Measurements from ENCODE around the gene FAM216A. TPM values are rescaled to one million over a fixed set of nuclear protein-coding genes. Genes with fewer than 3 reads are reported as not detected.

FAM216A gene
- polyA plus RNA-seq, 1 donor from 2014 or later = 77.4 TPM

DNA sequence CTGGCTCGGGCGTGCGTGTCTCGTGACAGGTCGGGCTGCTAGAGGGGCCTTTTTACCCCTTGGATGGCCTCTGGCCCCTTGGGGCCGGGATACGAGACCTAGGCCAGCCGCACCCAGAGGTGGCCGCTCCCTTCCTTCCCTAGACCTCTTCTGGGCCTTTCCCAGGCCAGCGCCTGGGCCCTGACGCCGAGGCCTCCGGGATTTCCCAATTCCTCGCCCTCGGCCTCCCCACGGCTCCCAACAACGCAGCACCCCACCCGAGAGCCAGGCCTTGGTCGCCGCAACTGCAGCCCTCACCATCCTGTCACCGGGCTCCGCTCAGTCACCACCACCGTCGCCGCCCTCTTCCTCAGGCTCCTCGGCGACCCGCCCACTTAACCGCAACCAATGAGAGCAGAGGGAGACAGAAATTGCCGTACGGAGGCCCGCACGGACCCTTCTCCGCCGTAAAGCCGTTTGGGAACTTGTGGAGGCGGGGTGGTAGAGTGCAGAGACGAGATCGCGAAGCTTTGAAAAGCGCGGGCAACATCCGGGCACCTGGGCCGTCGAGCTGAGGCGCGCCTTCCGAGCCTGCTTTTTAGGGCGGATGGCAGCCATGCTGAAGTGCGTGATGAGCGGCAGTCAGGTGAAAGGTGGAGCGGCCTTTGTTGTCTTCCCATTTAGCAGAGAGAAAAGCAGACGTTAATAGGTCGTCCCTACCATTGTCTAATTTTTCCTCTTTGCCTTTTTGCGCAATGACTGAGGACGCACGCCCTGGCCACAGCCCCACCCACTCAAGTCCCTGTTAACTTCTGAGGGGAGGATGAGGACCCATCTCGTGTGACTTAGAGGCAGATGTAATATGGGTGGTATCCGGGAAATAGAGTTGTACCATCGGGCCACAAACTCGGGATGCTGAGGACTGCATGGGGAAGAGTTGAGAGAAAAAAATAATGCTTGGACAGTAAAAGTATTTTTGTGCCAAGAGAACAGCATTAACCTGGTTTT is 33.4 kb downstream of the FAM216A start, which contains the start of the genes RAD9B and VPS29:
Gene RAD9B, plus strand, starts transcription at position 580 of the 987 bp plus-strand sequence. Its CDS starts 7 bp downstream, at position 587.
Gene VPS29, minus strand, starts transcription at position 360 of the 987 bp plus-strand sequence. Its CDS starts 60 bp downstream, at position 300.
- Histone ChIP-seq H3K27ac (ENCODE audit: low read length) (peak within 1 kb of the TSS; percentile 80), H3K4me2 (ENCODE audit: low read length) (peak within 1 kb of the TSS; percentile 69), H3K36me3 (ENCODE audit: insufficient read depth, low read length) (no peaks in the 10 kb centered on the region), H3K9ac (ENCODE audit: low read length) (peak within 1 kb of the TSS; percentile 90), H2AFZ (ENCODE audit: low read depth, low read length) (peak within 1 kb of the TSS; percentile 67), H3K79me2 (replicated peaks; ENCODE audit: insufficient read depth, low read length) (peaks cover 26% of the 10 kb centered on the region), H3K9me3 (ENCODE audit: low read length) (no peaks in the 10 kb centered on the region), H3K27me3 (ENCODE audit: insufficient read depth, low read depth, low read length) (no peaks in the 10 kb centered on the region), H3F3A (ENCODE audit: insufficient read depth, low read length, poor library complexity, severe bottlenecking) (peaks cover 4% of the 10 kb centered on the region), H3K9me2 (ENCODE audit: insufficient read depth, low read length) (no peaks in the 10 kb centered on the region), H4K20me1 (ENCODE audit: insufficient read depth) (no peaks in the 10 kb centered on the region), H3K4me3 (ENCODE audit: low read length) (peak within 1 kb of the TSS; percentile 88)
- peak; percentile 97 for TF ChIP-seq POLR2AphosphoS5 (IDR thresholded peaks at IDR 0.05)
- TF ChIP-seq, protein P1, sequence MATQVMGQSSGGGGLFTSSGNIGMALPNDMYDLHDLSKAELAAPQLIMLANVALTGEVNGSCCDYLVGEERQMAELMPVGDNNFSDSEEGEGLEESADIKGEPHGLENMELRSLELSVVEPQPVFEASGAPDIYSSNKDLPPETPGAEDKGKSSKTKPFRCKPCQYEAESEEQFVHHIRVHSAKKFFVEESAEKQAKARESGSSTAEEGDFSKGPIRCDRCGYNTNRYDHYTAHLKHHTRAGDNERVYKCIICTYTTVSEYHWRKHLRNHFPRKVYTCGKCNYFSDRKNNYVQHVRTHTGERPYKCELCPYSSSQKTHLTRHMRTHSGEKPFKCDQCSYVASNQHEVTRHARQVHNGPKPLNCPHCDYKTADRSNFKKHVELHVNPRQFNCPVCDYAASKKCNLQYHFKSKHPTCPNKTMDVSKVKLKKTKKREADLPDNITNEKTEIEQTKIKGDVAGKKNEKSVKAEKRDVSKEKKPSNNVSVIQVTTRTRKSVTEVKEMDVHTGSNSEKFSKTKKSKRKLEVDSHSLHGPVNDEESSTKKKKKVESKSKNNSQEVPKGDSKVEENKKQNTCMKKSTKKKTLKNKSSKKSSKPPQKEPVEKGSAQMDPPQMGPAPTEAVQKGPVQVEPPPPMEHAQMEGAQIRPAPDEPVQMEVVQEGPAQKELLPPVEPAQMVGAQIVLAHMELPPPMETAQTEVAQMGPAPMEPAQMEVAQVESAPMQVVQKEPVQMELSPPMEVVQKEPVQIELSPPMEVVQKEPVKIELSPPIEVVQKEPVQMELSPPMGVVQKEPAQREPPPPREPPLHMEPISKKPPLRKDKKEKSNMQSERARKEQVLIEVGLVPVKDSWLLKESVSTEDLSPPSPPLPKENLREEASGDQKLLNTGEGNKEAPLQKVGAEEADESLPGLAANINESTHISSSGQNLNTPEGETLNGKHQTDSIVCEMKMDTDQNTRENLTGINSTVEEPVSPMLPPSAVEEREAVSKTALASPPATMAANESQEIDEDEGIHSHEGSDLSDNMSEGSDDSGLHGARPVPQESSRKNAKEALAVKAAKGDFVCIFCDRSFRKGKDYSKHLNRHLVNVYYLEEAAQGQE (IDR thresholded peaks at IDR 0.05; ENCODE audit: borderline replicate concordance) = no peak
- TF ChIP-seq EP300 (conservative IDR thresholded peaks at IDR 0.05; ENCODE audit: poor library complexity, severe bottlenecking) = peak; percentile 40
- peak; percentile 96 for TF ChIP-seq MXI1 (conservative IDR thresholded peaks at IDR 0.05; ENCODE audit: poor library complexity, severe bottlenecking)
- TF ChIP-seq, protein P2, sequence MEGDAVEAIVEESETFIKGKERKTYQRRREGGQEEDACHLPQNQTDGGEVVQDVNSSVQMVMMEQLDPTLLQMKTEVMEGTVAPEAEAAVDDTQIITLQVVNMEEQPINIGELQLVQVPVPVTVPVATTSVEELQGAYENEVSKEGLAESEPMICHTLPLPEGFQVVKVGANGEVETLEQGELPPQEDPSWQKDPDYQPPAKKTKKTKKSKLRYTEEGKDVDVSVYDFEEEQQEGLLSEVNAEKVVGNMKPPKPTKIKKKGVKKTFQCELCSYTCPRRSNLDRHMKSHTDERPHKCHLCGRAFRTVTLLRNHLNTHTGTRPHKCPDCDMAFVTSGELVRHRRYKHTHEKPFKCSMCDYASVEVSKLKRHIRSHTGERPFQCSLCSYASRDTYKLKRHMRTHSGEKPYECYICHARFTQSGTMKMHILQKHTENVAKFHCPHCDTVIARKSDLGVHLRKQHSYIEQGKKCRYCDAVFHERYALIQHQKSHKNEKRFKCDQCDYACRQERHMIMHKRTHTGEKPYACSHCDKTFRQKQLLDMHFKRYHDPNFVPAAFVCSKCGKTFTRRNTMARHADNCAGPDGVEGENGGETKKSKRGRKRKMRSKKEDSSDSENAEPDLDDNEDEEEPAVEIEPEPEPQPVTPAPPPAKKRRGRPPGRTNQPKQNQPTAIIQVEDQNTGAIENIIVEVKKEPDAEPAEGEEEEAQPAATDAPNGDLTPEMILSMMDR (IDR thresholded peaks at IDR 0.05; ENCODE audit: poor library complexity, severe bottlenecking) = no peak
- TF ChIP-seq TAF1 (IDR thresholded peaks at IDR 0.05; ENCODE audit: low read depth) = no peak
- no peak for TF ChIP-seq EZH2 (IDR thresholded peaks at IDR 0.05; ENCODE audit: borderline replicate concordance, insufficient read depth, low read length, poor library complexity, severe bottlenecking)
- peak; percentile 11 for TF ChIP-seq RAD21 (conservative IDR thresholded peaks at IDR 0.05)
- TF ChIP-seq SMC3 (conservative IDR thresholded peaks at IDR 0.05; ENCODE audit: poor library complexity) = no peak

DNA sequence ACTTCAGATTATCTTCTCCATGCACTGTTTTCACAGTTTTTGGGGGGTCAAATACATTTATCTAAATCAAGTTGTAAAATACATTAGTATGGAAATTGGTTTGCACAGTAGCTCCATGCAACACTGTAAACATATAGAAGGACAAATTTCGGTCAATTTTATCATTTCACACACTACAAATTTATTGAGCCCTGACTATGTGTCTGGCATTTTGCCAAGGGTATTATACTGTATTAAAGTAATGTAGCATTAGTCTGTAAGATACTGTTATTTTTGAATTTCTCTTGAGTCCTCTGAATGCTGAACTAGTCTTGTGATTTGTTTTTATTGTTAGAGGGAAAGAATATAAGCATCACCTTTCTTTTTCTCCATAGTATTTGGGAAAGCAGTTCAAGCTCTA is 34.8 kb downstream of the FAM216A start:
- Histone ChIP-seq H3K9ac (ENCODE audit: low read length) (no peak overlapping the region), H3K27ac (ENCODE audit: low read length) (no peak overlapping the region), H3K9me3 (ENCODE audit: low read length) (no peaks in the 10 kb centered on the region), H3K36me3 (ENCODE audit: insufficient read depth, low read length) (no peaks in the 10 kb centered on the region), H2AFZ (ENCODE audit: low read depth, low read length) (no peak overlapping the region), H3F3A (ENCODE audit: insufficient read depth, low read length, poor library complexity, severe bottlenecking) (peaks cover 4% of the 10 kb centered on the region), H3K79me2 (replicated peaks; ENCODE audit: insufficient read depth, low read length) (peaks cover 26% of the 10 kb centered on the region), H3K4me2 (ENCODE audit: low read length) (no peak overlapping the region), H4K20me1 (ENCODE audit: insufficient read depth) (no peaks in the 10 kb centered on the region), H3K4me3 (ENCODE audit: low read length) (no peak overlapping the region), H3K27me3 (ENCODE audit: insufficient read depth, low read depth, low read length) (no peaks in the 10 kb centered on the region), H3K9me2 (ENCODE audit: insufficient read depth, low read length) (no peaks in the 10 kb centered on the region)
- TF ChIP-seq TAF1 (IDR thresholded peaks at IDR 0.05; ENCODE audit: low read depth) (no peak), EZH2 (IDR thresholded peaks at IDR 0.05; ENCODE audit: borderline replicate concordance, insufficient read depth, low read length, poor library complexity, severe bottlenecking) (no peak), RAD21 (conservative IDR thresholded peaks at IDR 0.05) (no peak), EP300 (conservative IDR thresholded peaks at IDR 0.05; ENCODE audit: poor library complexity, severe bottlenecking) (no peak), MXI1 (conservative IDR thresholded peaks at IDR 0.05; ENCODE audit: poor library complexity, severe bottlenecking) (no peak), POLR2AphosphoS5 (IDR thresholded peaks at IDR 0.05) (no peak), SMC3 (conservative IDR thresholded peaks at IDR 0.05; ENCODE audit: poor library complexity) (no peak)
- TF ChIP-seq, protein P1 (IDR thresholded peaks at IDR 0.05; ENCODE audit: borderline replicate concordance) = no peak
- TF ChIP-seq, protein P2 (IDR thresholded peaks at IDR 0.05; ENCODE audit: poor library complexity, severe bottlenecking) = no peak

Measured in neural cell (in vitro differentiated cells).